Activated gamma-delta T cell treated with Interleukin-2 at 50 U/mL for 16 hours (primary cell): Measurements from ENCODE around the gene SURF4.
"Not testable (repeated sequence)": the region's sequence is repeated elsewhere in the genome, so short reads cannot be mapped to it uniquely, and the experiment has no call there.

Source experiments
- DNase-seq: peaks from one replicate; pipeline ENCODE4 v3.0.0-alpha.2; 2020

Gene SURF4

DNA sequence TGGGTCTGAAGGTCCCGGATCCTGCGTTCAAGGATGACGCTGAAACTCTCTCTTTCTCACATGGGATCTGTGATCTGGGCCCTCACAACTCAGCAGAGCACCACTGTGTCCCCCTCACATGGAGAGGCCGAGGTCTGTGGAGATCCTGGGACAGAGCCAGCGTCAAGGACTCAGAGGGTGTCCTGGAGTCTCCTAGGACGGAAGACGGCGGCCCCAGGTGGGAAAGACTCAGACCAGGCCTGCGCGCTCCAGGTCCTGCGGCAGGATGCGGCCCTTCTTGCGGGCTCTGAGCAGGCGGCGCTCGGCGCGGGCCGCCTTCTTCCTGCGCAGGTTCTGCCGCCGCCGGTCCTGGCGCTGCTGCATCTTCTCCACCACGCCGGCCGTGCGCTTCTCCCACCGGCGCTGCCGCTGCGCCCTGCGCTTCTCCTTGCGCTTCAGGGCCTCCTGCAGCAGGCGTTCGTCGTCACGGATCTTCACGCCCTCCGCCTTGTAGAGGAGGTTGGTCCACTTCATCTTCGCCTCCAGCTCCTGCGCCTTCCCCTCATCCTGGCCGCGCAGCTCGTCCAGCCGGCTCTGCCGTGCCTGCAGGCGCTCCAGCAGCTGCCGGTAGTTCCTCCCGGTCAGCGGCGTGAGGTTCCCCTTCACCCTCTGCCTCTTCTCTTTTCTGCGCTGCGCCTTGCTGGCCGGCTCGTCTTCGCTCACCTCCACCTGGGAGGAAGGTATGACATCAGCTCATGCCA is 44.0 kb downstream of the SURF4 start:
- no peak for DNase-seq

DNA sequence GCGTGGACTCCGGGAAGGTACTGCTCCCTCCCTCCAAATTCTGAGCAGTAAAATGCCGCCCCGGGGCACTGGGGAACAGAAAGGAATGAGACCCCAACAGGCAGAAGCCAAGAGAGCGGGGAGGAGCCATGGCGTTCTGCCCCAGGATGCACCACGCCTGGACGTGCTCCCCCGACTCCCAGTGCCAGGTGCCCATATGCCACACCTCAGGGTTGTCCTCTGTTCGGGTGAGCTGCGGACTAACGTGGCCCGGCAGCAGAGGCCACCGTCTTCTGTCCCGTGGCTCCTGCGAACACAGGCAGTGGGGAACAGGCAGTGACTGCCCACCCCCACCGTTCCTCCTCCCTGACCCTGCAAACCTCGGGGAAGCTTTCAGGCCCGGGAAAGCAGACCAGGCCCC is 44.6 kb downstream of the SURF4 start:
- DNase-seq: no peak

DNA sequence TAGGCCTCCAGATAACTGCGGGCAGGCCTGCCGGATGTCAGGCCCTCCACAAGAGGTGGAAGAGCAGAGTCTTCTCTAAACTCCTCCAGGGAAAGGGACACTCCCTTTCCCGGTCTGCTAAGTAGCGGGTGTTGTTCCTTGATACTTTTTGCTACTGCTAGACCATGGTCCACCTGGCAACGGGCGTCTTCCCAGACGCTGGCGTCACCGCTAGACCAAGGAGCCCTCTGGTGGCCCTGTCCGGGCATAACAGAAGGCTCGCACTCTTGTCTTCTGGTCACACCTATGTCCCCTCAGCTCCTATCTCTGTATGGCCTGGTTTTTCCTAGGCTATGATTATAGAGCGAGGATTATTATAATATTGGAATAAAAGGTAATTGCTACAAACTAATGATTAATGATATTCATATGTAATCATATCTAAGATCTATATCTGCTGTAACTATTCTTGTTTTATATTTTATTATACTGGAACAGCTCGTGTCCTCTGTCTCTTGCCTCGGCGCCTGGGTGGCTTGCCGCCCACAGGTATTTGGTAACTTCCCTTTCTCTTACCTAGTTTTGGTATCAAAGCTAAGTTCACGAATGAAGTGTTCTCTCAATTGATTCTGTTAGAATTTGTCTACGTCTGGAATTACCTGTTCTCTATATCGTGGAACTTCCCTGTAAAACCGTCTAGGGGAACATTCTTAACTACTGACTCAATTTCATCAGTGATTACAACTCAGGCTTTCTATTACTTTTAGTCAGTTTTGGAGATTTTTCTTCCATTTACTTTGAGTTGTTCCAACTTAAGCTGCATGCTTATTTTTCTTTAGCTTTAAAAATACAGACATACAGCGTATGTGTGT is 46.3 kb downstream of the SURF4 start:
- DNase-seq: not testable (repeated sequence)

DNA sequence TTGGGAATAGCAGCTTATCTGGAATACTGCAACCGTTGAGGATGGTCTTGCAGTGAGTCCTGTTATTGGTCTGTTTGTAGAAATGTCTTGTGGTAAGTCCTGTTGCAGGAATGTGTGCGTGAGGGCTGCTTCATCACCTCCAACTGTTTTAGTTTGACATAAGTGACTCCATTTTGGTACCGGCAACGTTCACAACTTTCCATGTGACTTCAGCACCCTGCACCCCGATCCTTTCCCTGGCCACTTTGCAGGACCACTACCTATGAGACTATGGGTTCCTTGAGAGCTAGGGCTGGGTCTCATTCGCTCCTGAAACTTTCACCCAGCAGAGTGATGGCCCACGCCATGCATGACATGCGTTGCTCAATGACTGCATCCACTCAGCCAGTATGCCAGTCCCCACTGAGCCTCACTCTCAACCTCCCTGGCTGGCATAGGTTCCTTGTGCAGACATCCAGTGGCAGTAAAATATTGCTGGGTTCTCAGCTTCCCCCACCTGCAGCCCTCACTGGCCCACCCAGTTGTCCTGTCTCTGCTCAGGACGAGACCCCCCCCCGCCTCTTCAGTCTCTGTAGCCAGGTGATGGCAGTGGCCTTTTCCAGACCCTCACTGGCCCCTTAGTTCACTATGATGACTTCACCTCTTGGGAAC is 47.9 kb downstream of the SURF4 start:
- DNase-seq: no peak

DNA sequence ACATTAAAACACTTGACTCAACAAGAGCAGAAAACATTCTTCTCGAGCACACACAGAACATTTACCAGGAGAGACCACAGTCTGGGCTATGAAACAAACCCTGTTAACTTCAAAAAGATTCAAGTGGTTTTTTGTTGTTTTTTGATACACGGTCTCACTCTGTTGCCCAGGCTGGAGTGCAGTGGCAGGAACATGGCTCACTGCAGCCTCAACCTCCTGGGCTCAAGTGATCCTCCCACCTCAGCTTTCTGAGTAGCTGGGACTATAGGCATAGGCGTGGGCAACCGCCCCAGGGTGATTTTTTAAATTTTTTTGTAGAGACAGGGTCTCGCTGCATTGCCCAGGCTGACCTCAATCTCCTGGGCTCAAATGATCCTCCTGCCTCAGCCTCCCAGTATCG is 48.8 kb downstream of the SURF4 start:
- DNase-seq: not testable (repeated sequence)

DNA sequence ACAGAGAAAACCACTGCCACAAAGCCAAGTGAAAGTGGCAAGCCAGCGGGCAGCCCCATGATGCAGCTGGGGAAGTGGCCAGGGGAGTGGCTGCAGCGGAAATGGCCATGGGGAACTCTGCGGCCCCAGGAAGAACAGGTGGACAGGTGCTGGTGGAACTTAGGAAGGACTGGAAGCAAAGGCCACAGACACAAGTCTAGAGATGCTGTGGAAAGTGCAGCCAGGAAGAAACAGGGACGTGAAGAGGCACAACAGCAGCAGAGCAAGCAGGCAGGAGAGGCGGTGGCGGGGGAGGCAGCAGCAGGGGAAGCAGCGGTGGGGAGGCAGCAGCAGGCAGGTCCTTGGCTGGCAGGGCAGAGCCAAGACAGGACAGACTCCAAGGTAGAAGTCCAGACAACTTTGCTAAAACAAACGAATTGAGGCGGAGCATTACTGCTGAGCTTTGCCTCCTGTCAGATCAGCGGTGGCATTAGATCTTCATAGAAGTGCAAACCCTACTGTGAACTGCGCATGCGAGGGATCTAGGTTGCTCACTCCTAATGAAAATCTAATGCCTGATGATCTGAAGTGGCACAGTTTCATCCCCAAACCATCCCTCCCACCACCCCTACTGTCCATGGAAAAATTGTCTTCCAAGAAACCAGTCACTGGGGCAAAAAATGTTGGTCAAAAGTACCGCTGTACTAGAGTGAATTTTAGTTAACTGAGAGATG is 51.7 kb downstream of the SURF4 start:
- DNase-seq: no peak

DNA sequence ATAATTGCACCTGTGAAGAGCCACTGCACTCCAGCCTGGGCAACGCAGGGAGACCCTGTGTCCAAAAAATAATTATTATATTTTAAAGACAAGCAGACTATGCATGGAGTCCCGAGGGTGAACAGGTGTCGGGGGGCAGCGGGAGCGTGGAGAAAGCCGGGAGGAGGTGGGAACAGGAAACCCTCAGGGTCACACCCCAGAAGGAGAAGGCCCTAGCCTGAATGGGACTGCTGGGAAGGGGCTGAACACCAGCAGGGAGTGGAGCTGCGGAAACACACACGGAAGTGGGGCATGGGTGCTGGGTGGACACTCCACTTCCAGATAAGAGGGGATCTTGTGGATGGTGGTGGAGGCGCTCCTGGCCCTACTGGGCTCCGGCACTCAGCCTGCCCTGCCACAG is 52.6 kb downstream of the SURF4 start:
- no peak for DNase-seq

DNA sequence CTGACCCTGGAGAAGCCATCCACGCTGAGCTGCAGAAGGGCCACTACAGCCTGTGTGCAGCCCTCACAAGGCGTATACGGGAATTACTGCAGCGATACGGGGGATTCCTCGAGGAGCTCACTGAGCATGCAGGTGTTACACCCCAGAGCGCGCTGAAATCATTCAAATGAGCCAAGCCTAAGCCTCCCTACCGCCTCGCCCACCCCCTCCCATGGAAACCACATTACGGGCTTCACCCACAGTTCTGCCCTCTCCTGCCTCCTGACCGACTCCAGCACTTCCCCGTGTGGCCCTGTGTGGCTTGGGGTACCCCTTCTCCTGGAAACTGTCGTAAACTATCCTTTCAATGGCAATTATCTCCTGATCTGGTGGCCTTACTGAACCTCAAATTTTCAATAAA is 53.2 kb downstream of the SURF4 start:
- DNase-seq: no peak

DNA sequence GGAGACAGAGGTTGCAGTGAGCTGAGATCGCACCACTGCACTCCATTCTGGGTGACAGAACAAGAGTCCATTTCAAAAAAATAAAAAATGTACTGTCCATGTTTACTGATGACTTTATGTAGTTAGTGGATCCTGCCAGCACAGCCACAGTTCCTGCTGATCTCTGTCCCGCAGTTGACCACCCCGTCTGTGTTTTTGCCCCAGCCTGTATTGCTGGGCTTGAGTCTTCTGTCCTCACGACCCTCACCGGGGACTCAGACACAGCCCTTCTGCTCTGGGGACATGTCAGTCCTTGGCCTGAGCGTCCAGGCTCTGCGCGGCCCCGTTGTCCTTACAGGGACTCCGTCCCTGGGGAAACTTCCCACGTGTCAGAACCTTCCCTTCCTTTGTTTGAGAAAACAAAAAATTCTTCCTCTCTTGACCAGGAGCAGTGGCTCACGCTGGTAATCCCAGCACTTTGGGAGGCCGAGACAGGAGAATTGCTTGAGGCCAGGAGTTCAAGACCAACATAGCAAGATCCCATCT is 54.4 kb downstream of the SURF4 start:
- DNase-seq: no peak

DNA sequence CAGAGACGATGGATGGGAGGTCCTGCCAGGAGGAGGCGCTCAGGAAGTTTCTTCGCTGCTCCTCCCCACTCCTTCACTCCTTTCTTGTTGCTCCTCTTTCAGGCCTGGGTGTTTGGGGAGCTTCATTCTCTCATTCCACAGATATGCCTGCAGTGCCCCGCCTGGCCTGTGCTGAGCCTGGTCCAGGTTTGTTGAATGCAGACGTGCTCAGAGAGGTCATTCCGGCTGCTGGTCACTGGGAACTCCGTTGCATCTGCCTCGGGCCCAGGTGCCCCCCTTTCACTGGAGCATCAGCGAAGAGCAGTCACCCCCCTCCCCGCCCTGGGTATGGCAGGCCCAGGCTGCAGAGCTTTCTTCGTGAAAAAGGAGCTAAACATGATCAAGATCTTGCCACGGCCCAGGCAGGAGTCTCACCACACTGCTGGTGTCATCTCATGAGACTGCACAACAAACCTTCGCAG is 55.4 kb downstream of the SURF4 start:
- DNase-seq: no peak

DNA sequence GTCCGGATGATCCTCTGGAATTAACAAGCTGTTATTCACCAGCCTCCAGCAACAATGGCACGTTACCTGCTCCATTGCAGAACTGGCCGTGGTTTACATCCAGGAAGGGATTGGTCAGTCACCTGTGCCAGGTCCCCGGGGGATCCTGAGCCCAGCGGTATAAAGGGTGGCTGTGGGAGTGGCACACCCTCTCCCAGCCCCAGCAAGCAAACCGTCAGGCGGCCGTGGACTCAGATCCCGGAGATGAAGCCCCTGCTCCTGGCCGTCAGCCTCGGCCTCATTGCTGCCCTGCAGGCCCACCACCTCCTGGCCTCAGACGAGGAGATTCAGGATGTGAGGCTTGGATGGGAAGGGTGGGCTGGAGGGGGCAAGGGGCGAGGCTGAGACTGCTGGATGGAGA is 58.3 kb downstream of the SURF4 start:
- DNase-seq: not testable (repeated sequence)

DNA sequence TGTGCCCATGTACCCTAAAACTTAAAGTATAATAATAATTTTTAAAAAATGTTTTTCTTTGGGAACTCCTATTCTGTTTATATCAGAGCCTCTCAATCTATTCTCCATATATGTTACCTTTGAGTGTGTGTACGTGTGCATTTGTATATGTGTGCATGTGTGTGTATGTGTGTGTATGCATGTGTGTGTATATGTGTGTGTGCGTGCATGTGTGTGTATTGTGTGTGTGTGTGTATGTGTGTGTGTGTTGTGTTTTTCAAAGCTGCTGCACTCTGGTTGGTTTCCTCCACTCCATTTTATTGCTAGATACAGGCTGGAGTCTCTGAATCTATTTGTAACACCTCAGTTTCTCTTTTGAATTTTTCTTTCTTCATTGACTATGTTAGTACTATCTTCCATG is 59.9 kb downstream of the SURF4 start:
- no peak for DNase-seq
